Measurements from ENCODE around the gene PLOD3. TPM values are rescaled to one million over a fixed set of nuclear protein-coding genes. Genes with fewer than 3 reads are reported as not detected.

Gene PLOD3
- total and polyA plus RNA-seq, 2 of the 8 experiments (the other 6 are each of a cell fraction or from before 2014, with no cell fraction given), result 28.4 to 47.2 TPM

DNA sequence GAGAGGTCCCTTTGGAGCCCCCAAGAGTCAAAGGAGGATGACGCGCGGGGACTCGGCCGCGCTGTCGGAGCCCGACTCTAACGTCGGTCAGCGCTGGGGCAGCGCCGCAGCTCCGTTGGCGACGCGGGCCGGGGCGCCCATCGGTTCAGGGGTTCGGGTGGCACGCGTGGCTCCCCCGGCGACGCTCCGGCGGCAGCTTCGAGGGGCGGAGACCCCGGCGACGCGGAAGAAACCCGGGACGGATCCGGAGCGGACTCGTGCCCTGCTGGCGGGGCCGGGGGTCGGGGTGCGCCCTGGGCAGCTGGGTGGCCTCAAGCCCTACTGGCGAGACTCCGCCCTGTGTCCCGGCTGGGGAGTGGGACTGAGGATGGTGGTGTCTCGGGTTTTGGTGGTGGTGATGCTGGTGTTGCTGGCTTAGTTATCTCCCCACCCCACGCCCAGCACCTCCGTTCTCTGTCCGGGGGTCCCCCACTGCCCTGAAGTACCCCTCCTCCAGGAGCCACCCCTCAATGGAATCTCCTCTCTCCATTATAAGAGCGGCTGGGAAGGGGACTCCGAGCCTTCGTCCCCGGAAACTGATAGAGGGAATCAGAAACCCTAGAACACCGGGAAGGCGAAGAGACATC lies 37.1 kb downstream of the PLOD3 start, which contains the start of gene NAT16 (continued):
- TF ChIP-seq BCL11A (IDR thresholded peaks at IDR 0.05; ENCODE audit: low read depth in 2 of 2, low read length in 2 of 2) (no peak), CBX8 (IDR thresholded peaks at IDR 0.05; ENCODE audit: borderline replicate concordance, low read depth, low read length) (no peak), SUZ12 (IDR thresholded peaks at IDR 0.05; ENCODE audit: low read length) (peak; percentile 62; the same call in 1 of the 2 replicates), NANOG (IDR thresholded peaks at IDR 0.05; ENCODE audit: insufficient read depth, low read depth, low read length, poor library complexity, severe bottlenecking) (no peak), RFX5 (IDR thresholded peaks at IDR 0.05; ENCODE audit: borderline replicate concordance, low read depth, low read length) (no peak), SP4 (IDR thresholded peaks at IDR 0.05; ENCODE audit: low read length) (no peak), TBP (IDR thresholded peaks at IDR 0.05; ENCODE audit: low read depth, low read length) (no peak), EP300 (IDR thresholded peaks at IDR 0.05; ENCODE audit: borderline replicate concordance in 1 of 2, low read depth in 2 of 2, low read length in 2 of 2) (no peak), TCF12 (IDR thresholded peaks at IDR 0.05; ENCODE audit: low read depth, low read length) (no peak), POLR2A (IDR thresholded peaks at IDR 0.05; ENCODE audit: control extremely low read depth in 1 of 2, low read depth in 2 of 2, low read length in 2 of 2) (no peak), TAF1 (IDR thresholded peaks at IDR 0.05; ENCODE audit: low read depth, low read length) (no peak), RAD21 (IDR thresholded peaks at IDR 0.05 in 1 of 2, conservative IDR thresholded peaks at IDR 0.05 in 1 of 2; ENCODE audit: low read depth in 2 of 2, low read length in 2 of 2) (no peak), RXRA (IDR thresholded peaks at IDR 0.05; ENCODE audit: insufficient read depth, low read depth, low read length) (no peak), NRF1 (IDR thresholded peaks at IDR 0.05; ENCODE audit: low read depth, low read length) (no peak), SIRT6 (IDR thresholded peaks at IDR 0.05; ENCODE audit: low read length) (no peak), KDM4A (IDR thresholded peaks at IDR 0.05; ENCODE audit: low read depth, low read length, severe bottlenecking) (peak; percentile 70), YY1 (IDR thresholded peaks at IDR 0.05; ENCODE audit: low read depth, low read length) (no peak)
- TF ChIP-seq, protein P1, sequence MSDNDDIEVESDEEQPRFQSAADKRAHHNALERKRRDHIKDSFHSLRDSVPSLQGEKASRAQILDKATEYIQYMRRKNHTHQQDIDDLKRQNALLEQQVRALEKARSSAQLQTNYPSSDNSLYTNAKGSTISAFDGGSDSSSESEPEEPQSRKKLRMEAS (IDR thresholded peaks at IDR 0.05), result peak; percentile 87
- TF ChIP-seq, protein P2, sequence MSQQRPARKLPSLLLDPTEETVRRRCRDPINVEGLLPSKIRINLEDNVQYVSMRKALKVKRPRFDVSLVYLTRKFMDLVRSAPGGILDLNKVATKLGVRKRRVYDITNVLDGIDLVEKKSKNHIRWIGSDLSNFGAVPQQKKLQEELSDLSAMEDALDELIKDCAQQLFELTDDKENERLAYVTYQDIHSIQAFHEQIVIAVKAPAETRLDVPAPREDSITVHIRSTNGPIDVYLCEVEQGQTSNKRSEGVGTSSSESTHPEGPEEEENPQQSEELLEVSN (IDR thresholded peaks at IDR 0.05), result peak; percentile 89
